Activated CD4-positive, alpha-beta memory T cell treated with anti-CD3 and anti-CD28 coated beads, Interleukin-2, amount 10 ng/mL, durations not matched to agents 7 days and 5 days (primary cell): ENCODE data around the gene TMCC2. TPM values are rescaled to one million over a fixed set of nuclear protein-coding genes. Genes with fewer than 3 reads are reported as not detected.

Source experiments
- CTCF ChIA-PET: fragments of 350-600 bp; sonication (Branson Sonifier 250); formaldehyde crosslinking; loops from one replicate; lab custom pipeline; 2021; ENCODE audit warnings: antibody characterized with exemption, inconsistent platforms; lab: Charles Lee
- POLR2A ChIA-PET: fragments of 350-600 bp; sonication (Branson Sonifier 250); formaldehyde crosslinking; loops from one replicate; lab custom pipeline; 2021; ENCODE audit warnings: antibody characterized with exemption; lab: Charles Lee
- DNase-seq: peaks from one replicate; pipeline ENCODE4 v3.0.0-alpha.2; 2020
- H3K27ac Mint-ChIP-seq: one replicate; pipeline ENCODE4 v1.8.0; 2021; ENCODE audit warnings: mild to moderate bottlenecking, mixed read lengths
- H3K27me3 Mint-ChIP-seq: one replicate; pipeline ENCODE4 v1.8.0; 2021; ENCODE audit warnings: mixed read lengths
- H3K36me3 Mint-ChIP-seq: one replicate; pipeline ENCODE4 v1.8.0; 2021; ENCODE audit warnings: low read depth, mixed read lengths
- H3K4me1 Mint-ChIP-seq: one replicate; pipeline ENCODE4 v1.8.0; 2021; ENCODE audit warnings: mixed read lengths
- H3K4me3 Mint-ChIP-seq: one replicate; pipeline ENCODE4 v1.8.0; 2021; ENCODE audit warnings: mild to moderate bottlenecking, mixed read lengths
- H3K9me3 Mint-ChIP-seq: one replicate; pipeline ENCODE4 v1.8.0; 2021; ENCODE audit warnings: mixed read lengths
- total RNA-seq, 2 experiments: library from RNA; stranded (reverse); gene quantifications; one replicate each; pipeline ENCODE4 v1.2.3, GENCODE V29; 2021

The TMCC2 gene
- total RNA-seq, 2 experiments from 2014 or later, result 1.8 TPM

DNA sequence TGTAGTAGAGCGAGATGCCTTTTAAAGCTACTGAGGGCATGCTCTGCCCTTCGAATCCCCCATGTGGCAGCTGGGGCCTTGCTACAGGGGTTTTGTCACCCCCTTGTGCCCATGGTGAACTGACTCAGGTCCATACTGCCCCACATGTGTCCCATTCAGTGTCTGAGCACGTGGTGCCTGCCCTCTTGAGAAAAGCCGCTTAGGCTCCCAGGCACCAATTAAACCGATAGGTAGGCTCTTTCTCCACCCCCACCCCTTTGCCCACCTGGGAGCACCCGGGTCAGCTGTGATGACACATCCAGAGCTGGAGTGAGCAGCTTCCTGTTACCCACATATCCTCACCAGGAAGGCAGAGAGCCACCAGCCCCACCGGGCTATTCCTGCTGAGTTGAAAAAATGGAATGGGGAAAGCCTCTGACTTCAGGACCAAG is 30.5 kb downstream of the TMCC2 start:
- Mint-ChIP-seq H3K4me3 (no peak overlapping the region), H3K27ac (no peak overlapping the region), H3K27me3 (peaks cover 2% of the 10 kb centered on the region), H3K9me3 (no peaks in the 10 kb centered on the region), H3K36me3 (no peaks in the 10 kb centered on the region), H3K4me1 (peaks cover 15% of the 10 kb centered on the region)
- no peak for DNase-seq
- ChIA-PET POLR2A (interaction anchor here (1.6 kb wide), 1 partner anchor 13 kb away, joined by 4 read pairs; no protein-coding TSS in a partner anchor), CTCF (interaction anchor here (0.7 to 8.8 kb wide), 8 partner anchors 8 to 269 kb away, joined by 3 to 92 read pairs (median 9); partner anchors contain the start of gene TMCC2)

DNA sequence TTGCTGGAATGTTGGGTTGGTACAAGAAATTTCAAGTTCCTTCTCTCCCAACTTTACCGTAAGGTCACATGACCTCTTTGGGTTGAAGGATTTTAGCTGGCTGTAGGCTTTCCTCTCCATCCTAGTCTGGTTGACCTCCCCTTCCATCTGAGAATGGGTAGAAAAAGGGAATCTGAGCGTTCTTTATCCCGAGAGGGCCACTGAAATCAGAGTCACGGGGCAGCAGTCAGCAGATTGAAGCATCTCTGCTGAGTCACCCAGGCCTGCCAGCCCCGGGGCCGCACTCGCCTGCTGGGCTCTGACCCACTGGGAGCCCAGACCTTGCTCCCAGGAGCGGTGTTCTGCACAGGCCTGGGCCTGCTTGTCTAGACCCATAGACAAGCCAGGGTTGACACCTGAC is 31.0 kb downstream of the TMCC2 start:
- POLR2A ChIA-PET, result interaction anchor here (1.6 kb wide), 1 partner anchor 13 kb away, joined by 4 read pairs; no protein-coding TSS in a partner anchor

DNA sequence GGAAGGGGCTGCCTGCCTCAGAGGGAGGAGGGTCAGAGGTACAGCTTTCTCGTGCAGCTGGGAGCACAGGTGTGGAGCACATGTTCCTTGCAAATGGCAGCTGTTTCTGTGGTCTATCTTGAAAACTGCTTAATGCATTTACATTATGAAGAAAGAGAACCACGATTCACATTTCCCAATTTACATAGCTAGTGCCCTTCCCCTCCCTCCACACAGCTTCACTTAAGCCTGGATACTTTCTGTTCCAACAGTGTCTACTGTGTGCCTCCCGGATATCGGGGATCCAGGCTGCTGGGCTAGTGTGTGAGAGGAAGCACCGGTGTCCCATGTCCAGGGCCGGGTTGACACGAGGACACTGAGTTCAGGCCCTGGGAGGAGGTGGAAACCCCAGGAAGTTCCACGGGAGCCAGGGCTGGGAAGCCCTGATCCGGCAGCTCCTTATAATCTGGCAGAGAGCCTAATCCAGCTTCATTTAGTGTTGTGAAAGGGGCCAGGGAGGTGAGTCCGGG is 31.6 kb downstream of the TMCC2 start:
- Mint-ChIP-seq H3K4me1 (peaks cover 20% of the 10 kb centered on the region), H3K4me3 (no peak overlapping the region), H3K9me3 (no peaks in the 10 kb centered on the region), H3K27me3 (peaks cover 2% of the 10 kb centered on the region), H3K27ac (no peak overlapping the region), H3K36me3 (no peaks in the 10 kb centered on the region)
- ChIA-PET POLR2A (no interaction called here), CTCF (interaction anchor here (1.7 to 8.8 kb wide), 7 partner anchors 9 to 270 kb away, joined by 4 to 92 read pairs (median 13); partner anchors contain the start of gene TMCC2)
- DNase-seq, result no peak

More for the DNA sequence above, 31.0 kb downstream of the TMCC2 start:
- peaks cover 18% of the 10 kb centered on the region for H3K4me1 Mint-ChIP-seq
- no peaks in the 10 kb centered on the region for H3K9me3 Mint-ChIP-seq
- H3K4me3 Mint-ChIP-seq, result no peak overlapping the region
- no peak for DNase-seq
- CTCF ChIA-PET, result interaction anchor here (1.7 to 8.8 kb wide), 6 partner anchors 8 to 270 kb away, joined by 4 to 92 read pairs (median 14); partner anchors contain the start of gene TMCC2
- H3K27me3 Mint-ChIP-seq, result peaks cover 2% of the 10 kb centered on the region
- no peaks in the 10 kb centered on the region for H3K36me3 Mint-ChIP-seq
- H3K27ac Mint-ChIP-seq, result no peak overlapping the region

DNA sequence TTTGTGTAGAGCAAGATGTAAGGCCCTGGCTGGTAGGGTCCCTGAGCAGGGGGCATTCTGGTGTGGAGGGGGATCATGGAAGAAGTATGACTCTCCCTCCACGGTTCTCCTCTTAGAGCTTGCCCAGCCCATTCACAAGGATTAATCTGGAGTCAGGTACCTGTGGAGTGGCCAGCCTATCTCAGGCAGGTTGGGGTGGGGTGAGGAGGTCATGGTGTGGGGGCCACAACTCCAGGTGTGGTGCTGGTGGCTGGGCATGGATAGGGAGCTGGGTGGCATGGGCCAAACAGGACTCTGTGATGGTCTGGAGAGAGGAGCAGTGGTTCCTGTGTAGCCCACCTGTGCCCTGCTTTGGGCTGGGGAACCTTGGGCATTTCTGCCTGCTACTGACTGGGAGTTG is 32.3 kb downstream of the TMCC2 start:
- POLR2A ChIA-PET, result interaction anchor here (0.6 kb wide), 1 partner anchor 41 kb away, joined by 3 read pairs; no protein-coding TSS in a partner anchor
- no peak for DNase-seq
- no peaks in the 10 kb centered on the region for H3K36me3 Mint-ChIP-seq
- CTCF ChIA-PET, result interaction anchor here (1.0 to 8.8 kb wide), 10 partner anchors 9 to 272 kb away, joined by 3 to 92 read pairs (median 8); partner anchors contain the start of gene TMCC2
- peaks cover 2% of the 10 kb centered on the region for H3K27me3 Mint-ChIP-seq
- no peaks in the 10 kb centered on the region for H3K9me3 Mint-ChIP-seq
- H3K4me1 Mint-ChIP-seq, result peaks cover 20% of the 10 kb centered on the region
- H3K27ac Mint-ChIP-seq, result no peak overlapping the region
- no peak overlapping the region for H3K4me3 Mint-ChIP-seq

DNA sequence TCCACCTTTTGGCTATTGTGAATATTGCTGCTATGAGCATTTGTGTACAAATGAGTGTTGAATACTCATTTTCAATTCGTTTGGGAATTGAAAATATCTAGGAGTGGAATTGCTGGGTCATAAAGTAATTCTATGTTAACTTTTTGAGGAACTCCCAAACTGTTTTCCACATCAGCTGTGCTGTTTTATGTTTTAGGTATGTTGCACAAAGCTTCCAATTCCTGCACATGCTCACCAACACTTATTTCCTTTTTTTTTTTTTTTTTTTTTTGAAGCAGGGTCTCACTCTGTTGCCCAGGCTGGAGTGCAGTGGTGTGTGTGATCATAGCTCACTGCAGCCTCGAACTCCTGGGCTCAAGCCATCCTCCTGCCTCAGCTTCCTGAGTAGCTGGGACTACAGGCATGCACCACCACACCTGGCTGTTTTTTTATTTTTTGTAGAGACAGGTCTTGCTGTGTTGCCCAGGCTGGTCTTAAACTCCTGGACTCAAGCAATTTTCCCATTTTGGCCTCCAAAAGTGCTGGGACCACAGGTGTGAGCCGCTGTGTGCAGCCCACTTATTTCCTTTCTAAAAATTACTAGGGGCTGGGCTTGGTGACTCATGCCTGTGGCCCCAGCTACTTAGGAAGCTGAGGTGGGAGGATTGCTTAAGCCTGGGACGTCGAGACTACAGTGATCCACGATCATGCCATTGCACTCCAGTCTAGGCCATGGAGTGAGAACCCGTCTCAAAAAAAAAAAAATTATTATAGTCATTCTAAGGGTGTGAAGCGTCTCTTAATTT is 33.4 kb downstream of the TMCC2 start:
- ChIA-PET POLR2A (interaction anchor here (1.2 kb wide), 2 partner anchors 12 to 24 kb away, joined by 3 read pairs; no protein-coding TSS in a partner anchor), CTCF (interaction anchor here (0.8 to 8.8 kb wide), 9 partner anchors 9 to 273 kb away, joined by 3 to 92 read pairs (median 4); partner anchors contain the start of gene TMCC2)

GRCh38 chr1:205261946-205262691 is 34.4 kb downstream of the TMCC2 start:
- H3K9me3 Mint-ChIP-seq, result no peaks in the 10 kb centered on the region
- no peak overlapping the region for H3K27ac Mint-ChIP-seq
- ChIA-PET CTCF (interaction anchor here (0.8 to 3.8 kb wide), 8 partner anchors 11 to 286 kb away, joined by 3 to 17 read pairs (median 3); no protein-coding TSS in a partner anchor), POLR2A (interaction anchor here (1.2 kb wide), 2 partner anchors 11 to 23 kb away, joined by 3 read pairs; no protein-coding TSS in a partner anchor)
- H3K4me3 Mint-ChIP-seq, result no peak overlapping the region
- no peak for DNase-seq
- no peaks in the 10 kb centered on the region for H3K36me3 Mint-ChIP-seq
- H3K4me1 Mint-ChIP-seq, result peaks cover 20% of the 10 kb centered on the region
- no peaks in the 10 kb centered on the region for H3K27me3 Mint-ChIP-seq

More for the DNA sequence above, 33.4 kb downstream of the TMCC2 start:
- H3K9me3 Mint-ChIP-seq, result no peaks in the 10 kb centered on the region
- H3K36me3 Mint-ChIP-seq, result no peaks in the 10 kb centered on the region
- H3K27ac Mint-ChIP-seq, result no peak overlapping the region
- peaks cover 20% of the 10 kb centered on the region for H3K4me1 Mint-ChIP-seq
- H3K27me3 Mint-ChIP-seq, result peaks cover 2% of the 10 kb centered on the region
- no peak overlapping the region for H3K4me3 Mint-ChIP-seq
- DNase-seq, result no peak

DNA sequence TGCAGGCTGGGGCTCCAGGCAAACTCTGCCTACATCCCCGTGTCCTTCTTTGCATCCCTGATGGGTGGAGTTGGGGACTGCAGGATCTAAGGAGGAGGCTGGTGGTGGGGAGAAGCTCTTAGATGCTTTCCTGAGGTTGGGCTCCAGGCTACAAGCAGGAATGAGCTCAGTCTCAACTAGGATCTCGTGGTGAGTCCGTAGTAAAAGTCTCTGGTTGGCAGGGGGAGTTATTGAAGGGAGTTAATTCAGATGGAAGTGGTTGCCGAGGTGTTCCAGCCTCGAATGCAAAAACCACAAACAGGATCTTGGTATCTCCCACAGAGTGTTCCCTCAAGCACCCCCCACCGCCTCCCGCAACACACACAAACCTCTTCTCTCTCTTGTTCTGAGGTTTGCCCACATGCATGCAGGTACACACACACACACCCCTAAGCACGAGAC is 35.0 kb downstream of the TMCC2 start:
- Mint-ChIP-seq H3K36me3 (no peaks in the 10 kb centered on the region), H3K27ac (no peak overlapping the region), H3K27me3 (no peaks in the 10 kb centered on the region), H3K4me1 (peaks cover 24% of the 10 kb centered on the region), H3K4me3 (no peak overlapping the region), H3K9me3 (no peaks in the 10 kb centered on the region)
- no peak for DNase-seq
- ChIA-PET POLR2A (no interaction called here), CTCF (interaction anchor here (0.9 to 3.8 kb wide), 5 partner anchors 11 to 287 kb away, joined by 3 to 17 read pairs (median 3); no protein-coding TSS in a partner anchor)

DNA sequence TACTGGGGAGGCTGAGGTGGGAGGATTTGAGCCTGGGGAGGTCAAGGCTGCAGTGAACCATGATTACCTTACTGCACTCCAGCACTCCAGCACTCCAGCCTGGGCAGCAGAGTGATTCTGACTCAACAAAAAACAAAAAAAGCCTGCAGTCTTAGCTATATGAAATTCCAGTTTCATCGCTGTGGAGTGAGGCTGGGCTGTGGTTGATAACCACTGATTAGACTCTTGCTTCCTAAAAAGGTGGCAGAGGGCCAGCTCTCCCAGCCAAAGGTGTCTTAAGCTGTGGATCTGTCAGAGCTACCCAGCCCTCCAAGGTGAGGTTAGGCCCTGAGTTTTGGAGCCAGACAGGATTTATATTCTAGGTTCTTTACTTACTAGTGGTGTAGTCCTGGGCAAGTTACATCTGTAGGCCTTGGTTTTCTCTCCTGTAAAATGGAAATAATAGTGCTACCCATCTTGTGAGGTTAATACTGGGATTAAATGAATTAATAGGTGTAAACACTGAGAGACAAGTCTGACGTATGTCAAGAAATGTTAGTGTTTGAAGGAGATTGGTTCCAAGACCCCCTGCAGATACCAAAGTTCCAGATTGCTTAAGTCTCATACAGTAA is 35.9 kb downstream of the TMCC2 start:
- no peaks in the 10 kb centered on the region for H3K27me3 Mint-ChIP-seq
- ChIA-PET CTCF (interaction anchor here (0.9 to 3.8 kb wide), 3 partner anchors 10 to 61 kb away, joined by 3 to 17 read pairs (median 6); no protein-coding TSS in a partner anchor), POLR2A (no interaction called here)
- no peak overlapping the region for H3K4me3 Mint-ChIP-seq
- DNase-seq, result no peak
- no peaks in the 10 kb centered on the region for H3K36me3 Mint-ChIP-seq
- no peaks in the 10 kb centered on the region for H3K9me3 Mint-ChIP-seq
- H3K4me1 Mint-ChIP-seq, result peaks cover 24% of the 10 kb centered on the region
- no peak overlapping the region for H3K27ac Mint-ChIP-seq

- no peaks in the 10 kb centered on the region for H3K36me3 Mint-ChIP-seq
- no peak overlapping the region for H3K27ac Mint-ChIP-seq
- no peak overlapping the region for H3K4me3 Mint-ChIP-seq
- no peaks in the 10 kb centered on the region for H3K27me3 Mint-ChIP-seq
- no peaks in the 10 kb centered on the region for H3K9me3 Mint-ChIP-seq
- DNase-seq, result no peak
- H3K4me1 Mint-ChIP-seq, result peaks cover 22% of the 10 kb centered on the region
- ChIA-PET POLR2A (no interaction called here), CTCF (interaction anchor here (0.7 to 18.8 kb wide), 2 partner anchors 15 to 60 kb away, joined by 3 to 724 read pairs; partner anchors contain the start of gene NUAK2)
These were observed 39.0 kb downstream of the TMCC2 start for GRCh38 chr1:205266611-205267305.

- Mint-ChIP-seq H3K27me3 (no peaks in the 10 kb centered on the region), H3K36me3 (no peaks in the 10 kb centered on the region), H3K4me3 (no peak overlapping the region), H3K27ac (no peak overlapping the region), H3K4me1 (peaks cover 18% of the 10 kb centered on the region), H3K9me3 (no peaks in the 10 kb centered on the region)
- CTCF ChIA-PET, result interaction anchor here (1.2 to 18.8 kb wide), 2 partner anchors 11 to 60 kb away, joined by 4 to 724 read pairs; partner anchors contain the start of gene NUAK2
- POLR2A ChIA-PET, result no interaction called here
- DNase-seq, result no peak
These were observed 39.7 kb downstream of the TMCC2 start for GRCh38 chr1:205267306-205267902.
